Panc1 (cell line): Measurements from ENCODE around the gene FAM98C. TPM values are rescaled to one million over a fixed set of nuclear protein-coding genes. Genes with fewer than 3 reads are reported as not detected.

Source experiments
- ATAC-seq: fragments of 200-7000 bp; cut with Tn5 transposase; 2 replicates; pipeline ENCODE4 v1.9.1; 2020; ENCODE audit warnings: mild to moderate bottlenecking, moderate library complexity
- BruUV-seq: library from RNA; stranded (reverse); fragments of 400-500 nt; replicated peaks from 2 replicates; lab custom pipeline; 2021; lab: Mats Ljungman, UMichigan
- CTCF ChIA-PET: fragments of 300-600 bp; sonication (Branson Sonifier 250); formaldehyde crosslinking; loops from one replicate; lab custom pipeline; 2022; ENCODE audit warnings: antibody characterized with exemption; lab: Charles Lee
- POLR2A ChIA-PET: fragments of 300-600 bp; sonication (Branson Sonifier 250); formaldehyde crosslinking; loops from one replicate; lab custom pipeline; 2022; ENCODE audit warnings: antibody characterized with exemption; lab: Charles Lee
- DNase-seq: peaks from one replicate; pipeline ENCODE4 v3.0.0-alpha.2; 2010; ENCODE audit warnings: low read depth, low spot score
- H3K27ac ChIP-seq: 2 replicates; pipeline ENCODE4 v1.5.1; 2011; ENCODE audit warnings: mild to moderate bottlenecking, low read length, inconsistent platforms
- H3K27me3 ChIP-seq: fragments of 200-500 bp; sonication (Bioruptor generic); 2 replicates; pipeline ENCODE4 v1.6.0; 2014; ENCODE audit warnings: low read length, inconsistent platforms; ENCODE audit not compliant: control insufficient read depth, insufficient read depth
- H3K36me3 ChIP-seq: fragments of 200-500 bp; sonication (Bioruptor generic); 2 replicates; pipeline ENCODE4 v1.5.1; 2014; ENCODE audit warnings: inconsistent platforms, mild to moderate bottlenecking, low read length, moderate library complexity; ENCODE audit not compliant: control insufficient read depth, insufficient read depth
- H3K4me1 ChIP-seq: 2 replicates; pipeline ENCODE4 v1.5.1; 2011; ENCODE audit warnings: inconsistent platforms, mild to moderate bottlenecking, low read length, moderate library complexity; ENCODE audit not compliant: control insufficient read depth, insufficient read depth
- H3K4me3 ChIP-seq, 2 experiments: 2 replicates each; pipeline ENCODE4 v1.5.1; 2011 to 2012; ENCODE audit warnings: low read depth in 2 of 2, low read length in 2 of 2, mild to moderate bottlenecking in 2 of 2, inconsistent platforms in 1 of 2, moderate library complexity in 1 of 2
- H3K9me3 ChIP-seq: fragments of 200-500 bp; sonication (Bioruptor generic); 2 replicates; pipeline ENCODE4 v1.5.1; 2014; ENCODE audit warnings: low read depth, mild to moderate bottlenecking, inconsistent platforms, low read length, moderate library complexity; ENCODE audit not compliant: control insufficient read depth, insufficient read depth
- POLR2AphosphoS5 ChIP-seq: IDR thresholded peaks from 2 replicates; pipeline ENCODE4 v1.6.1; 2012; ENCODE audit warnings: mild to moderate bottlenecking, low read depth, low read length, moderate library complexity
- REST ChIP-seq, 2 experiments: IDR thresholded peaks; 2 replicates each; pipeline ENCODE4 v1.6.1; 2011 to 2012; ENCODE audit warnings: low read depth in 2 of 2, control low read depth in 1 of 2, low read length in 1 of 2, mild to moderate bottlenecking in 1 of 2, moderate library complexity in 1 of 2; ENCODE audit not compliant: insufficient read depth in 1 of 2
- SIN3A ChIP-seq: IDR thresholded peaks from 2 replicates; pipeline ENCODE4 v1.6.1; 2012; ENCODE audit warnings: low read depth, mild to moderate bottlenecking, low read length, moderate library complexity, borderline replicate concordance; ENCODE audit not compliant: insufficient read depth
- TCF7L2 ChIP-seq: IDR thresholded peaks from 2 replicates; pipeline ENCODE4 v1.6.1; 2011; ENCODE audit warnings: mild to moderate bottlenecking, low read depth, low read length, inconsistent platforms
- in situ Hi-C: cut with HindIII; loops from 2 replicates; pipeline ENCODE4 v1.10.0; 2016; ENCODE audit warnings: low sequenced_read_pairs, low pct_unique_long_range_greater_than_20kb
- intact Hi-C: fragments of 100-400 bp; cut with micrococcal nuclease; formaldehyde crosslinking; loops from one replicate; pipeline ENCODE4 v1.10.0; 2022; ENCODE audit not compliant: unreplicated experiment
- total RNA-seq: library from RNA; stranded (reverse); gene quantifications from one replicate; pipeline ENCODE4 v1.2.1, GENCODE V29; 2021; ENCODE audit not compliant: unreplicated experiment
- TF ChIP-seq, protein P1 (sequence below): fragments of 450-650 bp; IDR thresholded peaks from 2 replicates; pipeline ENCODE4 v1.5.1; 2017; ENCODE audit warnings: mild to moderate bottlenecking

Gene FAM98C
- total RNA-seq, 1 experiment from 2014 or later = 24.7 TPM

GRCh38 chr19:38377052-38377451 is 25.8 kb upstream of the FAM98C start:
- DNase-seq (no peak), ATAC-seq (no peak)
- TF ChIP-seq POLR2AphosphoS5 = no peak
- Histone ChIP-seq H3K9me3 (no peaks in the 10 kb centered on the region), H3K27me3 (no peaks in the 10 kb centered on the region), H3K4me3 (no peak overlapping the region), H3K27ac (no peak overlapping the region), H3K4me1 (peaks cover 10% of the 10 kb centered on the region), H3K36me3 (peaks cover 18% of the 10 kb centered on the region; the same call in 1 of the 2 replicates)
- intact Hi-C loops = no loop called here
- in situ Hi-C loops = no loop called here
- no TSS peak for BruUV-seq
- POLR2A ChIA-PET = interaction anchor here (1.1 to 1.2 kb wide), 2 partner anchors 10 to 18 kb away, joined by 3 read pairs; no protein-coding TSS in a partner anchor
- CTCF ChIA-PET = no interaction called here

- POLR2A ChIA-PET = no interaction called here
- Histone ChIP-seq H3K27ac (no peak overlapping the region), H3K4me3 (no peak overlapping the region), H3K4me1 (peaks cover 8% of the 10 kb centered on the region), H3K27me3 (no peaks in the 10 kb centered on the region), H3K9me3 (no peaks in the 10 kb centered on the region), H3K36me3 (peaks cover 22% of the 10 kb centered on the region)
- CTCF ChIA-PET = no interaction called here
- DNase-seq (no peak), ATAC-seq (no peak)
- TF ChIP-seq TCF7L2 (no peak), POLR2AphosphoS5 (no peak), SIN3A (no peak), REST (IDR thresholded peaks at IDR 0.05; ENCODE audit: insufficient read depth in 1 of 2, low read depth in 2 of 2, low read length in 1 of 2) (no peak)
- TF ChIP-seq, protein P1, sequence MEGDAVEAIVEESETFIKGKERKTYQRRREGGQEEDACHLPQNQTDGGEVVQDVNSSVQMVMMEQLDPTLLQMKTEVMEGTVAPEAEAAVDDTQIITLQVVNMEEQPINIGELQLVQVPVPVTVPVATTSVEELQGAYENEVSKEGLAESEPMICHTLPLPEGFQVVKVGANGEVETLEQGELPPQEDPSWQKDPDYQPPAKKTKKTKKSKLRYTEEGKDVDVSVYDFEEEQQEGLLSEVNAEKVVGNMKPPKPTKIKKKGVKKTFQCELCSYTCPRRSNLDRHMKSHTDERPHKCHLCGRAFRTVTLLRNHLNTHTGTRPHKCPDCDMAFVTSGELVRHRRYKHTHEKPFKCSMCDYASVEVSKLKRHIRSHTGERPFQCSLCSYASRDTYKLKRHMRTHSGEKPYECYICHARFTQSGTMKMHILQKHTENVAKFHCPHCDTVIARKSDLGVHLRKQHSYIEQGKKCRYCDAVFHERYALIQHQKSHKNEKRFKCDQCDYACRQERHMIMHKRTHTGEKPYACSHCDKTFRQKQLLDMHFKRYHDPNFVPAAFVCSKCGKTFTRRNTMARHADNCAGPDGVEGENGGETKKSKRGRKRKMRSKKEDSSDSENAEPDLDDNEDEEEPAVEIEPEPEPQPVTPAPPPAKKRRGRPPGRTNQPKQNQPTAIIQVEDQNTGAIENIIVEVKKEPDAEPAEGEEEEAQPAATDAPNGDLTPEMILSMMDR = no peak
- in situ Hi-C loops (no loop called here), intact Hi-C loops (no loop called here)
- no TSS peak for BruUV-seq
These were observed 24.0 kb upstream of the FAM98C start for GRCh38 chr19:38378866-38379265.

- ATAC-seq = no peak
- H3K9me3 ChIP-seq = no peaks in the 10 kb centered on the region
- no TSS peak for BruUV-seq
- ChIA-PET CTCF (no interaction called here), POLR2A (no interaction called here)
- H3K36me3 ChIP-seq = peaks cover 22% of the 10 kb centered on the region
- no peak overlapping the region for H3K4me3 ChIP-seq
- intact Hi-C loops = no loop called here
- no peak overlapping the region for H3K27ac ChIP-seq
- in situ Hi-C loops = no loop called here
- DNase-seq = no peak
- peaks cover 2% of the 10 kb centered on the region for H3K4me1 ChIP-seq
- TF ChIP-seq TCF7L2 (no peak), SIN3A (no peak), POLR2AphosphoS5 (no peak), REST (IDR thresholded peaks at IDR 0.05; ENCODE audit: insufficient read depth in 1 of 2, low read depth in 2 of 2, low read length in 1 of 2) (no peak)
- TF ChIP-seq, protein P1 = no peak
- no peaks in the 10 kb centered on the region for H3K27me3 ChIP-seq
These were observed 21.8 kb upstream of the FAM98C start for GRCh38 chr19:38381138-38381537.
